Glutamatergic neuron (in vitro differentiated cells): ENCODE data around the gene ZNF546. TPM values are rescaled to one million over a fixed set of nuclear protein-coding genes. Genes with fewer than 3 reads are reported as not detected.

ENCODE experiments used
- DNase-seq: peaks from one replicate; pipeline ENCODE4 v3.0.0; 2022
- H3K27ac Mint-ChIP-seq: one replicate; pipeline ENCODE4 v1.8.0; 2020; ENCODE audit warnings: mild to moderate bottlenecking, mixed read lengths, inconsistent platforms; ENCODE audit not compliant: unreplicated experiment
- H3K27me3 Mint-ChIP-seq: one replicate; pipeline ENCODE4 v1.8.0; 2020; ENCODE audit warnings: mild to moderate bottlenecking, moderate library complexity, mixed read lengths, inconsistent platforms; ENCODE audit not compliant: unreplicated experiment
- H3K36me3 Mint-ChIP-seq: one replicate; pipeline ENCODE4 v1.8.0; 2020; ENCODE audit warnings: mild to moderate bottlenecking, mixed read lengths, inconsistent platforms; ENCODE audit not compliant: unreplicated experiment
- H3K4me1 Mint-ChIP-seq: one replicate; pipeline ENCODE4 v1.8.0; 2020; ENCODE audit warnings: mild to moderate bottlenecking, low read depth, mixed read lengths, inconsistent platforms; ENCODE audit not compliant: unreplicated experiment
- H3K4me3 Mint-ChIP-seq: one replicate; pipeline ENCODE4 v1.8.0; 2020; ENCODE audit warnings: mild to moderate bottlenecking, mixed read lengths, inconsistent platforms; ENCODE audit not compliant: unreplicated experiment
- H3K9me3 Mint-ChIP-seq: one replicate; pipeline ENCODE4 v1.8.0; 2020; ENCODE audit warnings: mild to moderate bottlenecking, moderate library complexity, mixed read lengths, inconsistent platforms; ENCODE audit not compliant: unreplicated experiment
- total RNA-seq: library from RNA; stranded (reverse); fragmentation: NEBNext Ultra II Directional; extraction: Animal tissue kit (Norgen Biotek cat#: 25700); gene quantifications from one replicate; pipeline ENCODE4 v1.2.1, GENCODE V29; 2021; ENCODE audit not compliant: unreplicated experiment
- TF ChIP-seq, protein P1 (sequence below): fragments of 200-600 bp; sonication (generic); IDR thresholded peaks from one replicate; pipeline ENCODE4 v1.5.0; 2021; ENCODE audit not compliant: partially characterized antibody, unreplicated experiment

Gene ZNF546
- total RNA-seq, 1 donor from 2014 or later = 3.2 TPM

DNA sequence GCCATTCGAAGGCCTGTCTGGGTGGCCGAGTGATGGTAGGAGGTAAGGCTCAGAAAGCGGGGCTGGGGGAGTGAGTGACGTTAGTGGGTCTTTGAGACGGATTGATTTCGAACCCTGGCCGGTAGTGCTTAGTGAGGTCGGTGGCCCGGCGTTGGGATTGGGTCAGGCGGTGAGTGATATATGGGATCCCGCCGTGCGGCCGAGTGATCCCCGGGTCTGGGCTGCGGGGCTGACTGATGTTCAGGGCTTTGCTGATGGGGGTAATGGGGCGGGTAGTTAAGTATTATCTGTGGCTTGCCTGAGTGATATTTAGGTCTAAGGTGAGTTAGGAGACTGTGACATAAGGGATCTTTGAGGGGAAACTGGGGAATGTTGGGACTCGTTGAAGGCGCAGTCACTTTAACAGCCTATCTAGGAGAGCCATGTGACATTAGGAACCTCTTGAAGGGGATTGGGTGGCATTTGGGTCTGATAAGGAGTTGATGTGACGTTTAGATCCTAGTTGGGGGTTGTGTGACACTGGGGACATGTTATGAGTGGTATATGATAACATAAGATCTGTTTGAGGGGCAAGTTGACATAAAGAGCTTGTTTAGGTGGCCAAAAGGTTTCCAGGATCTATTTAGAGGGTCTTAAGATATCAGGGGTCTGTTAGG is 25.4 kb upstream of the ZNF546 start:
- TF ChIP-seq, protein P1, sequence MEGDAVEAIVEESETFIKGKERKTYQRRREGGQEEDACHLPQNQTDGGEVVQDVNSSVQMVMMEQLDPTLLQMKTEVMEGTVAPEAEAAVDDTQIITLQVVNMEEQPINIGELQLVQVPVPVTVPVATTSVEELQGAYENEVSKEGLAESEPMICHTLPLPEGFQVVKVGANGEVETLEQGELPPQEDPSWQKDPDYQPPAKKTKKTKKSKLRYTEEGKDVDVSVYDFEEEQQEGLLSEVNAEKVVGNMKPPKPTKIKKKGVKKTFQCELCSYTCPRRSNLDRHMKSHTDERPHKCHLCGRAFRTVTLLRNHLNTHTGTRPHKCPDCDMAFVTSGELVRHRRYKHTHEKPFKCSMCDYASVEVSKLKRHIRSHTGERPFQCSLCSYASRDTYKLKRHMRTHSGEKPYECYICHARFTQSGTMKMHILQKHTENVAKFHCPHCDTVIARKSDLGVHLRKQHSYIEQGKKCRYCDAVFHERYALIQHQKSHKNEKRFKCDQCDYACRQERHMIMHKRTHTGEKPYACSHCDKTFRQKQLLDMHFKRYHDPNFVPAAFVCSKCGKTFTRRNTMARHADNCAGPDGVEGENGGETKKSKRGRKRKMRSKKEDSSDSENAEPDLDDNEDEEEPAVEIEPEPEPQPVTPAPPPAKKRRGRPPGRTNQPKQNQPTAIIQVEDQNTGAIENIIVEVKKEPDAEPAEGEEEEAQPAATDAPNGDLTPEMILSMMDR = no peak
- no peak for DNase-seq
- peaks cover 5% of the 10 kb centered on the region for H3K4me1 Mint-ChIP-seq
- H3K9me3 Mint-ChIP-seq = peaks cover 15% of the 10 kb centered on the region
- peaks cover 5% of the 10 kb centered on the region for H3K36me3 Mint-ChIP-seq
- H3K4me3 Mint-ChIP-seq = peak overlapping the region; percentile 99
- peak overlapping the region; percentile 95 for H3K27ac Mint-ChIP-seq
- H3K27me3 Mint-ChIP-seq = peaks cover 2% of the 10 kb centered on the region

DNA sequence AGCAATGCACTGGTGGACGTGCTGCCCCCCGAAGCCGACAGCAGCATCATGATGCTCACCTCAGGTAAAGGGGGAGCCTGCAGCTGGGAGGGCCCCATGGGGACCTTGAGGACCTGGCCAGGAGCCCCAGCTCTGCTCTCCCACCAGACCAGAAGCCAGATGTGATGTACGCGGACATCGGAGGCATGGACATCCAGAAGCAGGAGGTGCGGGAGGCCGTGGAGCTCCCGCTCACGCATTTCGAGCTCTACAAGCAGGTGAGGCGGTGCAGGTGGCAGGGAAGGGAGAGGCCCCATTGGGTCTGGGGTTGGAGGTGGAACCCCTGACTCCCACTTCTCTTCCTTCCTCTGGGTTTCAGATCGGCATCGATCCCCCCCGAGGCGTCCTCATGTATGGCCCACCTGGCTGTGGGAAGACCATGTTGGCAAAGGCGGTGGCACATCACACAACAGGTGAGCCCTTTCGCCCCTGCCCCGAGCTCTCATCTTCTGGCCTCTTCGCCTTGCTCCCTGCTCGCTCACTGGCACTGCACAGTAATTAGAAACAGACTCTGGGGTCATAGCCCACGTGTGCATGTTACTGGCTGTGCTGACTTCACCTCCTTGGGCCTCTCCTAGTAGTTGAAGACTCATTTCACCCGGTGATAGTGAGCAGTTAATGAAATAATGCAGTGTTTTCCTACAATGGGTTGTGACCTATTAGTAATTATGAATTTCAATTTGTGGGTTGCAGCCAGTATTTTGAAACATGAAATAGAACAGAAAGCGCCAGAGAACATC is 22.3 kb upstream of the ZNF546 start:
- Mint-ChIP-seq H3K4me3 (no peak overlapping the region), H3K36me3 (peaks cover 10% of the 10 kb centered on the region), H3K4me1 (peaks cover 5% of the 10 kb centered on the region), H3K27ac (no peak overlapping the region), H3K27me3 (peaks cover 2% of the 10 kb centered on the region), H3K9me3 (peaks cover 19% of the 10 kb centered on the region)
- DNase-seq = no peak
- TF ChIP-seq, protein P1 = no peak

DNA sequence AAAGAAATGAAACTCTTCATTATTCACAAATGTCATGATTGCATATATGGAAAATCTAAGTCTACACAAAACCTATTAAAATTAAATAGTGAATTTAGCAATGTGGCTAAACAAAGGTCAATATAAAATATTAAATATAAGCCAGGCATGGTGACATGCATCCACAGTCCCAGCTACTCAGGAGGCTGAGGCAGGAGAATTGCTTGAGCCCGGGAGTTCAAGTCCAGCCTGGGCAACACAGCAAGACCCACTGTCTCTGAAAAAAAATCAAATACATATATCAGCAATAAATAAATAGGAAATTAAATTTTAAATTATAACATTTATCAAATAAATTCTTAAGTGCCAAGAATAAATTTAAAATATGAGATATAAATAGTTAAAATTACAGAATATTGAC is 14.0 kb upstream of the ZNF546 start:
- H3K27me3 Mint-ChIP-seq = peaks cover 1% of the 10 kb centered on the region
- peaks cover 10% of the 10 kb centered on the region for H3K9me3 Mint-ChIP-seq
- TF ChIP-seq, protein P1 = no peak
- no peak for DNase-seq
- peaks cover 36% of the 10 kb centered on the region for H3K36me3 Mint-ChIP-seq
- no peak overlapping the region for H3K27ac Mint-ChIP-seq
- H3K4me1 Mint-ChIP-seq = no peaks in the 10 kb centered on the region
- no peak overlapping the region for H3K4me3 Mint-ChIP-seq

DNA sequence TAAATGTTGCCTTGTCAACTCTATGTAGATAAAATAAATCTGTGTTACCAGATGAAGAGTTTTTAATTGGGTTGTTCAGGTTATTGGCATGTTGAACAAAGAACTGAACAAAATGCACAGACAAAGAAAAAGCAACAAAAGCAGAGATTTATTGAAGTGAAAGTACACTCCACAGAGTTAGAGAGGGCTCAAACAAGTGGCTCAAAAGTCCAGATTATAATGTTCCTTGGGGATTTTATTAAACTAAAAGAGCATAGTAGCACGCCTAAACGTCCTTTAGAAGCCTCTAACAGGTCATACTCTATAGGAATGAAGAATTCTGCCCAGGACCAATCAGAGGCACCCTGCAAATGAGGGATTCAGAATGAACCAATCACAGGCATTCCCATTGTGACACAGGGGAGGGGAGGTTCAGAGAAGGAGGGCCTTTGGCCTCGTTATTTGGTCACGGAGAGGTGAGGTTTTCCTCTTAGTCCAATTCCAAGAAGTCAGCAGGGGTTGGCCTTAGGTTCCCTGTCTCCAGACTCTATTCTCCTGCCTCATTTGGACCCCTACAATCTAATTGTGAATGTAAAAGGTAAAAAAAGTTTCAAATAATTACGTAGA is 13.1 kb upstream of the ZNF546 start:
- TF ChIP-seq, protein P1 = no peak
- DNase-seq = no peak
- no peaks in the 10 kb centered on the region for H3K4me1 Mint-ChIP-seq
- peaks cover 1% of the 10 kb centered on the region for H3K27me3 Mint-ChIP-seq
- H3K36me3 Mint-ChIP-seq = peaks cover 36% of the 10 kb centered on the region
- peaks cover 10% of the 10 kb centered on the region for H3K9me3 Mint-ChIP-seq
- no peak overlapping the region for H3K27ac Mint-ChIP-seq
- H3K4me3 Mint-ChIP-seq = no peak overlapping the region

DNA sequence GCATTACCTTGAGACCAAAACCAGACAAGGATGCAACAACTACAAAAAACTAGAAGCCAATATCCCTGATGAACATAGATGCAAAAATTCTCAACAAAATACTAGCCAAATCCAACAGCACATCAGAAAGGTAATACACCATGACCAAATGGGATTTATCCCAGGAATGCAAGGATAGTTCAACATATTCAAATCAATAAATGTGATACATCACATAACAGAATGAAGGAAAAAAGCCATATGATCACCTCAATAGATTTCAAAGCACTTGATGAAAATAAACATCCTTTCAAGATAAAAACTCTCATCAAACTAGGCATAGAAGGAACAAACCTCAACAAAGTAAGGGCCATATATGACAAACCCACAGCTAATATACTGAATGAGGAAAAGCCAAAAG is 10.2 kb upstream of the ZNF546 start:
- H3K9me3 Mint-ChIP-seq = peaks cover 7% of the 10 kb centered on the region
- H3K4me3 Mint-ChIP-seq = no peak overlapping the region
- no peak for DNase-seq
- TF ChIP-seq, protein P1 = no peak
- H3K27ac Mint-ChIP-seq = no peak overlapping the region
- no peaks in the 10 kb centered on the region for H3K27me3 Mint-ChIP-seq
- H3K36me3 Mint-ChIP-seq = peaks cover 27% of the 10 kb centered on the region
- no peaks in the 10 kb centered on the region for H3K4me1 Mint-ChIP-seq
